HG03439 (cell line): Measurements from ENCODE around the gene GPANK1.

Source experiments
- ATAC-seq: cut with Tn5 transposase; IDR thresholded peaks from one replicate; pipeline ENCODE4 v1.9.1; 2021; ENCODE audit warnings: mild to moderate bottlenecking, moderate library complexity; ENCODE audit not compliant: unreplicated experiment

GPANK1 gene

GRCh38 chr6:31621991-31622390 is 42.8 kb downstream of the GPANK1 start:
- no peak for ATAC-seq

GRCh38 chr6:31621320-31621939 is 43.4 kb downstream of the GPANK1 start:
- ATAC-seq = no peak

GRCh38 chr6:31620586-31621319 is 44.0 kb downstream of the GPANK1 start, which contains the start of gene PRRC2A:
TSS of gene PRRC2A (plus strand) at chr6:31620715. CDS start at chr6:31622790, 2,075 bp downstream.
- ATAC-seq = peak; percentile 43

- peak; percentile 86 for ATAC-seq
These were observed 44.8 kb downstream of the GPANK1 start for GRCh38 chr6:31619805-31620585.

DNA sequence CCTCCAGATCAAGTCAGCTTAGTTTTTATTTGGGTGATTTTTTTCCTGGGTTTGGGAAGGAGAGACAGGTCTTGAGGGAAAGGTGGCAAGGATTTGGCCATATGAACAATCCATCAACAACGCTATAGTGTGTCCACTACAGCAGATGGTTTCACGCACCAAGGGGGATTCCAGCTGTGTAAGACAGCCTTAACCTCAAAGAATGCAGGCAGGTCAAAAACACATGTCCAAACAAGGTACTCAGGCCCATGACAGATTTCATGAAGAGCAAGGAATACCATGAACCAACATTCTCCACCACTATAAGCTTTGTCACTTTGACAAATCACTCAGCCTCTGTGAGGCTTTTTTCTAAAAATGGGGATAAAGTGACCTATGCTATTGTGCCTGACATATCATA is 47.8 kb downstream of the GPANK1 start:
- ATAC-seq = no peak

DNA sequence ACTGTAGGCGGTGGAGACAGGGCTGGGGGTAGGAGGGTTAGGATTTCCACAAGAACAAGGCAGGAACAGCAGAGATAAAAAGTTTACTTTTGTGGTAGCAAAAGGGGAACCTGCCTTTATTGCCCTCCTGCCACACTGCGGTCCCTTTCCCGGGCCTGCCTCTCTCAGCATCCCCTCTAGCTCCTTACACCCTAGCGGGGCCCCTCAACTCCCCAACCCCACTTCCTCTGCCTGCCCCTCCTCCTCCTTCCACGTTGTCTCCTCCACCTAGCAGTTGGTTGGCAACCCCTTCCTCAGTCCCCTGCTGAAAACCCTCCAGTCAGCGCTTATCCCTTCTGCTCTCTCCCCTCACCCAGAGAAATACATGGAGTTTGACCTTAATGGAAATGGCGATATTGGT is 49.0 kb downstream of the GPANK1 start:
- no peak for ATAC-seq

- ATAC-seq = no peak
These were observed 49.9 kb downstream of the GPANK1 start, which contains the start of gene AIF1 for GRCh38 chr6:31614684-31615578. TSS of gene AIF1 (plus strand) at chr6:31615234. CDS start at chr6:31615330, 96 bp downstream.

DNA sequence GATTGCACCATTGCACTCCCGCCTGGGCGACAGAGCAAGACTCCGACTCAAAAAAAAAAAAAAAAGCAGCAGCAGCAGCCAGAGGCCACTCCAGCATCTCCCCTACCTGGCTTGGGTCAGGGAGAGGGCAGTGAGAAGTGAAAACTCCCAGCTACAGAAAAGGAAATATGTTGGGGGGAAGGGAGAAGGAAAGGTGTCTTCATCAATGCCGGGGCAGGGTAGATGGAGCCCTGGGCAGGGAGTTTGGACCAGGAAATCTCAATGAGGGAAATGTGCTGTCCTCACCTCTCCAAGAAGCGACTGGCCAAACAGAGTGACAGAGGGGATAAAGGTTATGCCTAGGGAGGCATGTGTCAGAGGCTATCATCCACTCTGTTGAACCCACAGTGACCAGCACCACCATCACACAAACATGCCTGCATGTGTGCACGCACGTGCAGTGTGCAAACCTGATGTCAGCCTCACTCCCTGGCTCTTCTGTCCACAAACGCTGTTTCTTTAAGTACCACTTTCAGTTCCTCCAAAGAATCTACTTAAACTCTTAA is 50.6 kb downstream of the GPANK1 start:
- no peak for ATAC-seq
